SK-N-SH treated with all-trans-retinoic acid at 6 μM for 48 hours (cell line): ENCODE results near the gene B4GALT6.

Experiments used
- ARNTL ChIP-seq: fragments of 450-650 bp; formaldehyde crosslinking; IDR thresholded peaks from 2 replicates; pipeline ENCODE4 v1.5.0; 2020; ENCODE audit warnings: low read depth, mild to moderate bottlenecking, moderate library complexity, borderline replicate concordance
- CREB5 ChIP-seq: fragments of 250-450 bp; sonication (Bioruptor Pico); IDR thresholded peaks from 2 replicates; pipeline ENCODE4 v1.5.1; 2020; ENCODE audit warnings: low read depth, mild to moderate bottlenecking, moderate library complexity
- ISL1 ChIP-seq: fragments of 250-450 bp; sonication (Bioruptor Pico); IDR thresholded peaks from 2 replicates; pipeline ENCODE4 v2.1.2; 2022; ENCODE audit warnings: mild to moderate bottlenecking, moderate library complexity
- PATZ1 ChIP-seq: fragments of 250-450 bp; sonication (Bioruptor Pico); IDR thresholded peaks from 2 replicates; pipeline ENCODE4 v1.8.0; 2020; ENCODE audit warnings: mild to moderate bottlenecking, moderate library complexity, borderline replicate concordance
- RARB ChIP-seq: fragments of 250-450 bp; sonication (Bioruptor Pico); IDR thresholded peaks from 2 replicates; pipeline ENCODE4 v1.8.0; 2021; ENCODE audit warnings: mild to moderate bottlenecking, moderate library complexity

GRCh38 chr18:31720867-31721266 is 36.5 kb upstream of the B4GALT6 start:
- TF ChIP-seq PATZ1 (CRISPR knock-in tag) (no peak), ARNTL (CRISPR knock-in tag) (no peak), ISL1 (CRISPR knock-in tag) (no peak), RARB (CRISPR knock-in tag) (no peak), CREB5 (CRISPR knock-in tag) (no peak)
